ENCODE measurements around the gene UBE2QL1. TPM values are rescaled to one million over a fixed set of nuclear protein-coding genes. Genes with fewer than 3 reads are reported as not detected.

The UBE2QL1 gene
- total and polyA plus RNA-seq, 4 donors = 0.02 to 0.51 (median 0.09) TPM

- ATAC-seq (ENCODE audit: insufficient read depth, low FRiP score) (no peak), DNase-seq (no peak)
- Histone ChIP-seq H3K27me3 (ENCODE audit: control insufficient read depth in 3 of 3, insufficient read depth in 3 of 3, low read length in 2 of 3) (peaks cover 0 to 17% (median 2%) of the 10 kb centered on the region in 3 donors), H3K9ac (ENCODE audit: insufficient read depth in 1 of 2, low read length in 2 of 2) (no peak overlapping the region), H3K4me1 (ENCODE audit: control insufficient read depth in 5 of 5, insufficient read depth in 5 of 5, low read length in 5 of 5) (no peaks in the 10 kb centered on the region), H3K4me3 (no peak overlapping the region), H3K9me3 (ENCODE audit: control insufficient read depth in 4 of 4, insufficient read depth in 3 of 4, low read length in 3 of 4) (no peaks in the 10 kb centered on the region), H3K36me3 (ENCODE audit: control insufficient read depth in 4 of 4, insufficient read depth in 4 of 4, low read length in 4 of 4) (no peaks in the 10 kb centered on the region), H3K27ac (ENCODE audit: low read depth in 1 of 2, low read length in 1 of 2) (no peak overlapping the region)
- WGBS, 2 donors = 82 to 88% methylated on average over 17 of the region's 17 CpGs
- TF ChIP-seq CTCF (IDR thresholded peaks at IDR 0.05; ENCODE audit: control extremely low read depth, extremely low read depth) = no peak
These were observed 13.4 kb downstream of the UBE2QL1 start for GRCh38 chr5:6461793-6462650.

GRCh38 chr5:6462671-6463070 is 14.0 kb downstream of the UBE2QL1 start:
- ATAC-seq (ENCODE audit: insufficient read depth, low FRiP score) (no peak), DNase-seq (no peak)
- Histone ChIP-seq H3K4me3 (no peak overlapping the region), H3K4me1 (ENCODE audit: control insufficient read depth in 5 of 5, insufficient read depth in 5 of 5, low read length in 5 of 5) (no peaks in the 10 kb centered on the region), H3K36me3 (ENCODE audit: control insufficient read depth in 4 of 4, insufficient read depth in 4 of 4, low read length in 4 of 4) (no peaks in the 10 kb centered on the region), H3K27ac (ENCODE audit: low read depth in 1 of 2, low read length in 1 of 2) (no peak overlapping the region), H3K9me3 (ENCODE audit: control insufficient read depth in 4 of 4, insufficient read depth in 3 of 4, low read length in 3 of 4) (no peaks in the 10 kb centered on the region), H3K27me3 (ENCODE audit: control insufficient read depth in 3 of 3, insufficient read depth in 3 of 3, low read length in 2 of 3) (peaks cover 0 to 14% (median under 1%) of the 10 kb centered on the region in 3 donors), H3K9ac (ENCODE audit: insufficient read depth in 1 of 2, low read length in 2 of 2) (no peak overlapping the region)
- TF ChIP-seq CTCF (IDR thresholded peaks at IDR 0.05; ENCODE audit: control extremely low read depth, extremely low read depth) = no peak
- WGBS, 2 donors = 87 to 94% methylated on average over 7 of the region's 7 CpGs

- DNase-seq (no peak), ATAC-seq (ENCODE audit: insufficient read depth, low FRiP score) (no peak)
- H3K27ac ChIP-seq (ENCODE audit: low read depth in 1 of 2, low read length in 1 of 2) = peak overlapping the region in 1 of 2 donors; percentile 3
- peaks cover 0 to 20% (median 7%) of the 10 kb centered on the region in 3 donors for H3K27me3 ChIP-seq (ENCODE audit: control insufficient read depth in 3 of 3, insufficient read depth in 3 of 3, low read length in 2 of 3)
- no peak for TF ChIP-seq CTCF (IDR thresholded peaks at IDR 0.05; ENCODE audit: control extremely low read depth, extremely low read depth)
- no peak overlapping the region for H3K4me3 ChIP-seq
- H3K9ac ChIP-seq (ENCODE audit: insufficient read depth in 1 of 2, low read length in 2 of 2) = no peak overlapping the region
- H3K9me3 ChIP-seq (ENCODE audit: control insufficient read depth in 4 of 4, insufficient read depth in 3 of 4, low read length in 3 of 4) = no peaks in the 10 kb centered on the region
- 63 to 65% methylated on average over 6 of the region's 6 CpGs for WGBS, 2 donors
- H3K36me3 ChIP-seq (ENCODE audit: control insufficient read depth in 4 of 4, insufficient read depth in 4 of 4, low read length in 4 of 4) = no peaks in the 10 kb centered on the region
- peaks cover 0 to 1% (median 0%) of the 10 kb centered on the region in 5 donors for H3K4me1 ChIP-seq (ENCODE audit: control insufficient read depth in 5 of 5, insufficient read depth in 5 of 5, low read length in 5 of 5)
These were observed 15.8 kb downstream of the UBE2QL1 start for GRCh38 chr5:6464441-6464840.
